PC-9 (cell line): ENCODE results near the gene PDHA1. TPM values are rescaled to one million over a fixed set of nuclear protein-coding genes. Genes with fewer than 3 reads are reported as not detected.

Experiments used
- BruUV-seq: library from RNA; stranded (reverse); fragments of 400-500 nt; replicated peaks from 2 replicates; lab custom pipeline; 2021; lab: Mats Ljungman, UMichigan
- CTCF ChIA-PET: fragments of 300-600 bp; sonication (Branson Sonifier 250); formaldehyde crosslinking; loops from one replicate; lab custom pipeline; 2022; ENCODE audit warnings: antibody characterized with exemption; lab: Charles Lee
- POLR2A ChIA-PET: fragments of 300-600 bp; sonication (Branson Sonifier 250); formaldehyde crosslinking; loops from one replicate; lab custom pipeline; 2022; ENCODE audit warnings: antibody characterized with exemption; ENCODE audit not compliant: unreplicated experiment; lab: Charles Lee
- DNase-seq, 2 experiments: peaks; one replicate each; pipeline versions ENCODE4 v3.0.0 to v3.0.0-alpha.2; 2015 to 2022; ENCODE audit warnings: mixed read lengths in 1 of 2
- H2AFZ ChIP-seq: fragments of 200-600 bp; sonication (generic); 2 replicates; pipeline ENCODE4 v1.8.1; 2017; ENCODE audit warnings: antibody characterized with exemption
- H3F3A ChIP-seq: fragments of 200-600 bp; sonication (generic); 2 replicates; pipeline ENCODE4 v1.8.1; 2017; ENCODE audit warnings: antibody characterized with exemption, mild to moderate bottlenecking, low read depth; ENCODE audit not compliant: insufficient read depth
- H3K27ac ChIP-seq: fragments of 200-600 bp; sonication (generic); 2 replicates; pipeline ENCODE4 v1.6.1; 2016; ENCODE audit warnings: mixed run types
- H3K27me3 ChIP-seq: fragments of 200-600 bp; sonication (generic); 2 replicates; pipeline ENCODE4 v1.6.1; 2016; ENCODE audit warnings: low read depth, mixed run types; ENCODE audit not compliant: insufficient read depth
- H3K36me3 ChIP-seq: fragments of 200-600 bp; sonication (generic); 2 replicates; pipeline ENCODE4 v1.6.1; 2016; ENCODE audit warnings: low read depth, mixed run types
- H3K4me1 ChIP-seq: fragments of 200-600 bp; sonication (generic); replicated peaks from 2 replicates; pipeline ENCODE4 v1.6.1; 2016; ENCODE audit warnings: mixed run types; ENCODE audit not compliant: insufficient read depth
- H3K4me2 ChIP-seq: fragments of 200-600 bp; sonication (generic); 2 replicates; pipeline ENCODE4 v1.6.1; 2017; ENCODE audit warnings: mixed run types
- H3K4me3 ChIP-seq: fragments of 200-600 bp; sonication (generic); 2 replicates; pipeline ENCODE4 v1.6.1; 2016; ENCODE audit warnings: mixed run types
- H3K79me2 ChIP-seq: fragments of 200-600 bp; sonication (generic); 2 replicates; pipeline ENCODE4 v1.6.1; 2017; ENCODE audit warnings: low read depth, mixed run types
- H3K9me2 ChIP-seq: fragments of 200-600 bp; sonication (generic); 2 replicates; pipeline ENCODE4 v1.8.1; 2017; ENCODE audit warnings: mild to moderate bottlenecking; ENCODE audit not compliant: insufficient read depth
- H3K9me3 ChIP-seq: fragments of 200-600 bp; sonication (generic); 2 replicates; pipeline ENCODE4 v1.8.1; 2016; ENCODE audit warnings: low read depth; ENCODE audit not compliant: insufficient read depth
- H4K20me1 ChIP-seq: fragments of 200-600 bp; sonication (generic); 2 replicates; pipeline ENCODE4 v1.8.1; 2017; ENCODE audit not compliant: insufficient read depth
- EZH2 ChIP-seq: fragments of 200-600 bp; sonication (generic); IDR thresholded peaks from 2 replicates; pipeline ENCODE4 v1.8.0; 2017; ENCODE audit warnings: antibody characterized with exemption, low read depth
- intact Hi-C: fragments of 100-400 bp; cut with micrococcal nuclease; formaldehyde crosslinking; loops from one replicate; pipeline ENCODE4 v1.10.0; 2022; ENCODE audit not compliant: unreplicated experiment
- total RNA-seq: library from RNA; stranded (reverse); gene quantifications from 2 replicates; pipeline ENCODE4 v1.2.3, GENCODE V29; 2021
- TF ChIP-seq, protein P1 (sequence below): fragments of 200-600 bp; sonication (generic); conservative IDR thresholded peaks from 2 replicates; pipeline ENCODE4 v1.6.1; 2017; ENCODE audit warnings: mixed run types, antibody characterized with exemption, mild to moderate bottlenecking, moderate library complexity

The PDHA1 gene
- total RNA-seq, 1 experiment from 2014 or later, result 193 TPM

- H3K79me2 ChIP-seq, result no peaks in the 10 kb centered on the region
- H3K9me2 ChIP-seq, result no peaks in the 10 kb centered on the region
- H3K27me3 ChIP-seq, result no peaks in the 10 kb centered on the region
- H2AFZ ChIP-seq, result no peak overlapping the region
- POLR2A ChIA-PET, result no interaction called here
- no peak overlapping the region for H3K27ac ChIP-seq
- DNase-seq, result no peak
- no peaks in the 10 kb centered on the region for H3K36me3 ChIP-seq
- no peak for TF ChIP-seq EZH2
- TF ChIP-seq, protein P1, sequence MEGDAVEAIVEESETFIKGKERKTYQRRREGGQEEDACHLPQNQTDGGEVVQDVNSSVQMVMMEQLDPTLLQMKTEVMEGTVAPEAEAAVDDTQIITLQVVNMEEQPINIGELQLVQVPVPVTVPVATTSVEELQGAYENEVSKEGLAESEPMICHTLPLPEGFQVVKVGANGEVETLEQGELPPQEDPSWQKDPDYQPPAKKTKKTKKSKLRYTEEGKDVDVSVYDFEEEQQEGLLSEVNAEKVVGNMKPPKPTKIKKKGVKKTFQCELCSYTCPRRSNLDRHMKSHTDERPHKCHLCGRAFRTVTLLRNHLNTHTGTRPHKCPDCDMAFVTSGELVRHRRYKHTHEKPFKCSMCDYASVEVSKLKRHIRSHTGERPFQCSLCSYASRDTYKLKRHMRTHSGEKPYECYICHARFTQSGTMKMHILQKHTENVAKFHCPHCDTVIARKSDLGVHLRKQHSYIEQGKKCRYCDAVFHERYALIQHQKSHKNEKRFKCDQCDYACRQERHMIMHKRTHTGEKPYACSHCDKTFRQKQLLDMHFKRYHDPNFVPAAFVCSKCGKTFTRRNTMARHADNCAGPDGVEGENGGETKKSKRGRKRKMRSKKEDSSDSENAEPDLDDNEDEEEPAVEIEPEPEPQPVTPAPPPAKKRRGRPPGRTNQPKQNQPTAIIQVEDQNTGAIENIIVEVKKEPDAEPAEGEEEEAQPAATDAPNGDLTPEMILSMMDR, result no peak
- intact Hi-C loops, result loop anchor here (2.0 to 10.0 kb wide), 5 partner anchors 161 to 1153 kb away; partner anchors contain the start of gene BCLAF3
- CTCF ChIA-PET, result no interaction called here
- H3K4me1 ChIP-seq, result no peaks in the 10 kb centered on the region
- H4K20me1 ChIP-seq, result no peaks in the 10 kb centered on the region
- BruUV-seq, result no TSS peak
- H3K9me3 ChIP-seq, result no peaks in the 10 kb centered on the region
- H3F3A ChIP-seq, result no peaks in the 10 kb centered on the region
- no peak overlapping the region for H3K4me2 ChIP-seq
- no peak overlapping the region for H3K4me3 ChIP-seq
These were observed 29.7 kb downstream of the PDHA1 start for GRCh38 chrX:19373351-19373891.

- no peak overlapping the region for H2AFZ ChIP-seq
- no peaks in the 10 kb centered on the region for H3K9me3 ChIP-seq
- ChIA-PET CTCF (no interaction called here), POLR2A (no interaction called here)
- TF ChIP-seq EZH2, result no peak
- TF ChIP-seq, protein P1, result no peak
- intact Hi-C loops, result loop anchor here (10.0 kb wide), 1 partner anchor 759 kb away; no protein-coding TSS in a partner anchor
- no peaks in the 10 kb centered on the region for H3F3A ChIP-seq
- no peaks in the 10 kb centered on the region for H3K79me2 ChIP-seq
- no peak overlapping the region for H3K4me3 ChIP-seq
- H3K36me3 ChIP-seq, result no peaks in the 10 kb centered on the region
- H3K4me1 ChIP-seq, result no peaks in the 10 kb centered on the region
- no peak overlapping the region for H3K4me2 ChIP-seq
- H4K20me1 ChIP-seq, result no peaks in the 10 kb centered on the region
- H3K9me2 ChIP-seq, result no peaks in the 10 kb centered on the region
- H3K27me3 ChIP-seq, result no peaks in the 10 kb centered on the region
- no TSS peak for BruUV-seq
- H3K27ac ChIP-seq, result no peak overlapping the region
- no peak for DNase-seq
These were observed 31.8 kb downstream of the PDHA1 start for GRCh38 chrX:19375546-19375945.

GRCh38 chrX:19377799-19378198 is 34.1 kb downstream of the PDHA1 start:
- H2AFZ ChIP-seq, result no peak overlapping the region
- H3K9me3 ChIP-seq, result no peaks in the 10 kb centered on the region
- no peak for DNase-seq
- H3K4me1 ChIP-seq, result no peaks in the 10 kb centered on the region
- no peaks in the 10 kb centered on the region for H3K27me3 ChIP-seq
- no peaks in the 10 kb centered on the region for H4K20me1 ChIP-seq
- no peak overlapping the region for H3K4me3 ChIP-seq
- CTCF ChIA-PET, result no interaction called here
- no peak overlapping the region for H3K4me2 ChIP-seq
- no peaks in the 10 kb centered on the region for H3K9me2 ChIP-seq
- no peaks in the 10 kb centered on the region for H3K36me3 ChIP-seq
- no peak overlapping the region for H3K27ac ChIP-seq
- TF ChIP-seq, protein P1, result no peak
- TF ChIP-seq EZH2, result no peak
- H3F3A ChIP-seq, result no peaks in the 10 kb centered on the region
- intact Hi-C loops, result loop anchor here (10.0 kb wide), 1 partner anchor 757 kb away; no protein-coding TSS in a partner anchor
- BruUV-seq, result no TSS peak
- POLR2A ChIA-PET, result no interaction called here
- H3K79me2 ChIP-seq, result no peaks in the 10 kb centered on the region
